ENCODE data around the gene SBF2.
"Not testable (repeated sequence)": the region's sequence is repeated elsewhere in the genome, so short reads cannot be mapped to it uniquely, and the experiment has no call there.

Gene SBF2

GRCh38 chr11:9753021-9753420, 541.0 kb downstream of the SBF2 start:
- DNase-seq (ENCODE audit: extremely low spot score, insufficient read length, low read depth) (no peak), FAIRE-seq (peak; percentile 41)

GRCh38 chr11:9752091-9752490, 541.9 kb downstream of the SBF2 start:
- DNase-seq (ENCODE audit: extremely low spot score, insufficient read length, low read depth) (no peak), FAIRE-seq (no peak)

GRCh38 chr11:9750551-9750950, 543.5 kb downstream of the SBF2 start:
- DNase-seq (ENCODE audit: extremely low spot score, insufficient read length, low read depth) (no peak), FAIRE-seq (no peak)

GRCh38 chr11:9748361-9748970, 545.6 kb downstream of the SBF2 start:
- FAIRE-seq (peak; percentile 96), DNase-seq (ENCODE audit: extremely low spot score, insufficient read length, low read depth) (peak; percentile 56)

- FAIRE-seq (no peak), DNase-seq (ENCODE audit: extremely low spot score, insufficient read length, low read depth) (no peak)
Observed at GRCh38 chr11:9747828-9748227, 546.2 kb downstream of the SBF2 start.

- FAIRE-seq: no peak
Observed at GRCh38 chr11:9747229-9747628, 546.8 kb downstream of the SBF2 start.

GRCh38 chr11:9745411-9746211, 548.4 kb downstream of the SBF2 start:
- peak; percentile 78 for FAIRE-seq
- no peak for DNase-seq (ENCODE audit: extremely low spot score, insufficient read length, low read depth)

More at GRCh38 chr11:9747229-9747628, 546.8 kb downstream of the SBF2 start:
- DNase-seq (ENCODE audit: extremely low spot score, insufficient read length, low read depth): no peak

- DNase-seq (ENCODE audit: extremely low spot score, insufficient read length, low read depth); FAIRE-seq: not testable (repeated sequence)
Observed at GRCh38 chr11:9743512-9743911, 550.5 kb downstream of the SBF2 start.

- no peak for FAIRE-seq
- DNase-seq (ENCODE audit: extremely low spot score, insufficient read length, low read depth): no peak
Observed at GRCh38 chr11:9741260-9741659, 552.8 kb downstream of the SBF2 start.

GRCh38 chr11:9740202-9740883, 553.7 kb downstream of the SBF2 start:
- no peak for FAIRE-seq
- no peak for DNase-seq (ENCODE audit: extremely low spot score, insufficient read length, low read depth)

GRCh38 chr11:9739123-9739900, 554.7 kb downstream of the SBF2 start:
- no peak for DNase-seq (ENCODE audit: extremely low spot score, insufficient read length, low read depth)

GRCh38 chr11:9738707-9739106, 555.3 kb downstream of the SBF2 start:
- FAIRE-seq (no peak), DNase-seq (ENCODE audit: extremely low spot score, insufficient read length, low read depth) (no peak)

More at GRCh38 chr11:9739123-9739900, 554.7 kb downstream of the SBF2 start:
- FAIRE-seq: peak; percentile 90

- FAIRE-seq: peak; percentile 69
- DNase-seq (ENCODE audit: extremely low spot score, insufficient read length, low read depth): no peak
Observed at GRCh38 chr11:9738116-9738515, 555.9 kb downstream of the SBF2 start.

GRCh38 chr11:9736365-9736764, 557.7 kb downstream of the SBF2 start:
- DNase-seq (ENCODE audit: extremely low spot score, insufficient read length, low read depth): no peak
- FAIRE-seq: no peak

- FAIRE-seq: no peak
Observed at GRCh38 chr11:9735919-9736318, 558.1 kb downstream of the SBF2 start.

GRCh38 chr11:9735236-9735635, 558.8 kb downstream of the SBF2 start:
- FAIRE-seq: no peak
- no peak for DNase-seq (ENCODE audit: extremely low spot score, insufficient read length, low read depth)

More at GRCh38 chr11:9735919-9736318, 558.1 kb downstream of the SBF2 start:
- no peak for DNase-seq (ENCODE audit: extremely low spot score, insufficient read length, low read depth)

GRCh38 chr11:9733212-9733611, 560.8 kb downstream of the SBF2 start:
- FAIRE-seq: no peak
- no peak for DNase-seq (ENCODE audit: extremely low spot score, insufficient read length, low read depth)

GRCh38 chr11:9732453-9732852, 561.6 kb downstream of the SBF2 start:
- no peak for FAIRE-seq
- no peak for DNase-seq (ENCODE audit: extremely low spot score, insufficient read length, low read depth)

- DNase-seq (ENCODE audit: extremely low spot score, insufficient read length, low read depth): no peak
- FAIRE-seq: no peak
Observed at GRCh38 chr11:9731256-9731655, 562.8 kb downstream of the SBF2 start.

Measured in GM18507 (cell line).